T-helper 17 cell (primary cell): ENCODE results near the gene RTL1. TPM values are rescaled to one million over a fixed set of nuclear protein-coding genes. Genes with fewer than 3 reads are reported as not detected.
A peak's percentile ranks its signal among the peaks of the same experiment; 100 is the strongest.

Experiments
- ATAC-seq: fragments of 150-1000 bp; cut with Tn5 transposase; 2 replicates; pipeline ENCODE4 v1.10.0; 2021; ENCODE audit warnings: mild to moderate bottlenecking, moderate library complexity
- DNase-seq, 3 donors: peaks; one replicate each; pipeline versions ENCODE4 v3.0.0 to v3.0.0-alpha.2; 2020 to 2021
- H3K9me3 ChIP-seq: one replicate; pipeline ENCODE4 v1.7.0; 2013; ENCODE audit warnings: low read length, mild to moderate bottlenecking; ENCODE audit not compliant: control insufficient read depth, poor library complexity, severe bottlenecking
- H3K27ac Mint-ChIP-seq: one replicate; pipeline ENCODE4 v1.8.0; 2022; ENCODE audit warnings: mild to moderate bottlenecking, moderate library complexity, mixed read lengths
- H3K27me3 Mint-ChIP-seq: one replicate; pipeline ENCODE4 v1.8.0; 2022; ENCODE audit warnings: mixed read lengths
- H3K36me3 Mint-ChIP-seq: one replicate; pipeline ENCODE4 v1.8.0; 2022; ENCODE audit warnings: low read depth, mixed read lengths
- H3K4me1 Mint-ChIP-seq: one replicate; pipeline ENCODE4 v1.8.0; 2022; ENCODE audit warnings: mild to moderate bottlenecking, mixed read lengths
- H3K4me3 Mint-ChIP-seq: one replicate; pipeline ENCODE4 v1.8.0; 2022; ENCODE audit warnings: mild to moderate bottlenecking, moderate library complexity, mixed read lengths
- total RNA-seq, 4 donors: library from RNA in 2 of 4; stranded (reverse) in 2 of 4; gene quantifications; one replicate each; pipeline ENCODE4 v1.2.3 and lab custom pipeline; 2022 to 2026

The RTL1 gene
- total RNA-seq, 2 donors from 2014 or later, result not detected

DNA sequence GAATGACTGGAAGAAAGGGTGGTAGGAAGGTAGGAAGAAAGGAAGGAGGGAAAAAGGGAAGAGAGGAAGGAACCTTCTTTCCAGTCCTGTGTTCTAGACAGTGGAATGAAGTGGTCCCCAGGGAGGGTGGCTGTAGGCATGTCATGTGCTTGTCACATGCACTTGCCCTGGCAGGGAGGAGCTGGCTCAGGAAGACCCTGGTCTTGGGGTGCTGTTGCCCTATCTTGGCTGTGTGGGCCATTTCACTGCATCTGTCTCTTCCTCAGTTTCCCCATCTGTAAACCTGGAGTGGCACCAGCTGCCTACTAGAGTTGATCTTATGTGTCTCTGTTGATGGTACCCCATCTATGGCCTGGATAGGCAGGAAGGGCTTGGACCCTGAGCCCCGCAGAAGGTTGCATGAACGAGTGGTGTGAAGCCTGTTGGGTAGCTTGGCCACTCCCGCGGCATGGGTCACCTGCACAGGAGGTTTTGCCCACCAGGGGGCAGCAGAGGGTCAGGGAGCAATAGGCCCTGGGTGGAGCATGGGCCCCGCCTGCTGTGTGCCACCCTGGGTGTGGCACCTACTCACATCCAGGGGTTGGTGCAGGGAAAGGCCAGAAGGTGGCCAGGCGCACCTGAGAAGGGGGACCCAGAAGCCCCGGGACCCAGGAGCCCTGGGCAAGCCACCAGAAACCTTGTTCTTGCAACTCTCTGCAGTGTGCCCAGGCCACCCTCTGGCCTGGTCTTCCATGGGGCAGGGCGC lies 52.5 kb downstream of the RTL1 start:
- no peak overlapping the region for H3K27ac Mint-ChIP-seq
- H3K27me3 Mint-ChIP-seq, result peaks cover 7% of the 10 kb centered on the region
- ATAC-seq (peak; percentile 81), DNase-seq (peak; percentile 58 to 75 (median 67))
- H3K4me3 Mint-ChIP-seq, result no peak overlapping the region
- H3K4me1 Mint-ChIP-seq, result peaks cover 2% of the 10 kb centered on the region
- no peaks in the 10 kb centered on the region for H3K36me3 Mint-ChIP-seq
- H3K9me3 ChIP-seq, result no peaks in the 10 kb centered on the region

DNA sequence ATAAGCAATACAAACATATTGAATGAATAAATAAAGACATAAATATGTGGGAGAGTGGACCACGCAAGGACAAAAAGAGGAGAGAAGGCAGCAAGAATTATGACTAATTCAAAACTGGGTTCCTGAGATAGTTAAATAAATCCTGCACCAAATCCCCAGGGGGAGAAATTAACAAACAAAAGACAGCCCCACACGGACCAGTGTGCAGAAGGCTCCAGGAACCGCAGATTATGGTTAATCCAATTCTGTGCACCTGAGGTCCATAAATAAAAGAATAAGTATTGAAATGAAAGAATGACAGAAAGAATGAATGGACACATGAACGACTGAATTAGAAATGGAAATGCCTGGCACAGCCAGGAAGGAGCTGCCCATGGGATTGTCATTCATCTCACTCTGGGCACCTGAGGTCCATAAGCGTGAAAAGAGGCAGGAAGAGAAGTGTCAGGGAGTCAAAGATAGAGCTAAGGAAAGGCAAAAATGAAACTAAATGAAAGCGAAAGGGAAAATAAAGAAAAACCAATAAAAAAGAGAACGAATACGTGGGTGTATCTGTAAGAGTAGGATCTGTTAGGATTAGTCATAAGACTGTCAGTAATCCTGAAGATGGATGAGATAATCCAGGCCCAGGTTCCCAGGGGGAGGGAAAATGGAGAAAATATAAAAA lies 54.3 kb downstream of the RTL1 start:
- no peak overlapping the region for H3K27ac Mint-ChIP-seq
- DNase-seq (no peak), ATAC-seq (no peak)
- H3K27me3 Mint-ChIP-seq, result peaks cover 4% of the 10 kb centered on the region
- peaks cover 2% of the 10 kb centered on the region for H3K4me1 Mint-ChIP-seq
- H3K4me3 Mint-ChIP-seq, result no peak overlapping the region
- no peaks in the 10 kb centered on the region for H3K36me3 Mint-ChIP-seq
- no peaks in the 10 kb centered on the region for H3K9me3 ChIP-seq

DNA sequence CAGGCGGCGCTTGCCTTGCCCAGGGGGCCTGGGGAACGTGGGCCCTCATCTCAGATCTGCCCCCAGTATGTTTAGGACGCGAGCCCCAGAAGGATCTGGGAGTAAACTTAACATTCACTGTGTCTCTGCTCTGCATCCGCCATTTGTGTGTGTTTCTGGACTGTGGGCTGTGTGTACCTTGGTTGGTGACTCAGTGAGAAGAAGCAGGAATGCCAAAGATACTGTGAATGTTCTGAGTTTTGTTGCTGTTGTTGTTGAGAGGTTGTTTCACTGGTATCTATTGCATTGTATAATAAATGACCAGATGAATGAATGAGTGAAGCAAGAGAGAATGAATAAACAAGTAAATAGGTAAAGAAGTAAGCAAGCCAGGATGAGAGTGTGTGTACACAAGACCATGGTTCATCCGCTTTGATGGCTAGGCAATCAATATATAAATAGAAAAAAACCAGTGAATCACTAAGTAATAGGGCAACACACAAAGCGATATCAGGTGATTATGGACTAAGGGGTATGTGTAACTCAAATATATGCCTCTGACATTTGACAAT lies 57.1 kb downstream of the RTL1 start:
- H3K4me3 Mint-ChIP-seq, result no peak overlapping the region
- no peak overlapping the region for H3K27ac Mint-ChIP-seq
- no peaks in the 10 kb centered on the region for H3K36me3 Mint-ChIP-seq
- ATAC-seq, result no peak
- peaks cover 2% of the 10 kb centered on the region for H3K4me1 Mint-ChIP-seq
- H3K27me3 Mint-ChIP-seq, result peaks cover 11% of the 10 kb centered on the region
- no peaks in the 10 kb centered on the region for H3K9me3 ChIP-seq
- no peak for DNase-seq

- H3K4me3 Mint-ChIP-seq, result no peak overlapping the region
- DNase-seq (no peak), ATAC-seq (no peak)
- H3K27me3 Mint-ChIP-seq, result peaks cover 15% of the 10 kb centered on the region
- H3K4me1 Mint-ChIP-seq, result no peaks in the 10 kb centered on the region
- H3K36me3 Mint-ChIP-seq, result no peaks in the 10 kb centered on the region
- H3K27ac Mint-ChIP-seq, result no peak overlapping the region
- no peaks in the 10 kb centered on the region for H3K9me3 ChIP-seq
Measured at GRCh38 chr14:100845341-100845740, 58.2 kb downstream of the RTL1 start.

DNA sequence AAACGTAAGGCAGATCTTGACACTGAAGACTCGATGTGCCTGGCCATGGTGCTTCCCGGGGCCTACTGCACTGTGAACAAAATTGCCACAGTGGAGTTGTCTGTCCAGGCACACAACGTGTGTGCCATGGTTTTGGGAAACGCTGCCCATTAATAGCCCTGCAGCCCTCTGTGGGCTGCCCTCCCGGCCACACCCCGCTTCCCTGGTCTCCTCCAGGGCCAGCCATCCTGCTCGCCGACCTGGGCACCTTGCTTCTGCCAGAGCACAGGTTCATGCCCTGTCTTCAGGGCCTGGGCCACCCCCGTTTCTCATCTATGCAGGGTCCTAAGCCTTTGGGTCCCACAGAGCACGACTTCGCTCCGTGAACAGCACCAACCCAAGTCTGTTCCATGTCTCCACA lies 58.7 kb downstream of the RTL1 start:
- Mint-ChIP-seq H3K4me3 (no peak overlapping the region), H3K36me3 (no peaks in the 10 kb centered on the region), H3K4me1 (no peaks in the 10 kb centered on the region), H3K27me3 (peaks cover 15% of the 10 kb centered on the region), H3K27ac (no peak overlapping the region)
- DNase-seq (no peak), ATAC-seq (no peak)
- H3K9me3 ChIP-seq, result no peaks in the 10 kb centered on the region

- no peaks in the 10 kb centered on the region for H3K36me3 Mint-ChIP-seq
- no peaks in the 10 kb centered on the region for H3K9me3 ChIP-seq
- H3K27ac Mint-ChIP-seq, result no peak overlapping the region
- ATAC-seq, result no peak
- no peak for DNase-seq
- no peak overlapping the region for H3K4me3 Mint-ChIP-seq
- H3K4me1 Mint-ChIP-seq, result no peaks in the 10 kb centered on the region
- peaks cover 15% of the 10 kb centered on the region for H3K27me3 Mint-ChIP-seq
Measured at GRCh38 chr14:100844421-100844820, 59.1 kb downstream of the RTL1 start.

DNA sequence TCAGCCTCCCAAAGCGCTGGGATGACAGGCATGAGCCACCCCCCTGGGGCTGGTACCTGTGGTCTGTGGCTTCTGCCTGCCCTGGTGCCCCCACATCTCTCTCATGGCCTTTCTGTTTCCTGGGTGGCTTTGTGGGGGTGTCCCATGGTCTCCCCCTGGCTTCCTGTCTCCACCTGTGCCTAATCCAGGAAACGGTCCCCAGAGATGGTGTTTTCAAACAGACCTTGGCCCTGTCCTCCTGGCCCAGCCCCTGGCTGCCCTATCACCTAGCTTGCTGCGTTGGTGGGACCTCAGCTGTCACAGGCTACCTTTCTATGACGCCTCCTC lies 59.5 kb downstream of the RTL1 start:
- no peak overlapping the region for H3K4me3 Mint-ChIP-seq
- peaks cover 19% of the 10 kb centered on the region for H3K27me3 Mint-ChIP-seq
- no peak for DNase-seq
- H3K36me3 Mint-ChIP-seq, result no peaks in the 10 kb centered on the region
- no peaks in the 10 kb centered on the region for H3K4me1 Mint-ChIP-seq
- ATAC-seq, result no peak
- H3K9me3 ChIP-seq, result no peaks in the 10 kb centered on the region
- no peak overlapping the region for H3K27ac Mint-ChIP-seq

GRCh38 chr14:100842799-100843198 lies 60.7 kb downstream of the RTL1 start:
- Mint-ChIP-seq H3K4me3 (no peak overlapping the region), H3K36me3 (no peaks in the 10 kb centered on the region), H3K4me1 (no peaks in the 10 kb centered on the region), H3K27ac (no peak overlapping the region), H3K27me3 (peaks cover 31% of the 10 kb centered on the region)
- no peak for DNase-seq
- no peak for ATAC-seq
- H3K9me3 ChIP-seq, result no peaks in the 10 kb centered on the region

GRCh38 chr14:100841761-100842403 lies 61.6 kb downstream of the RTL1 start:
- ATAC-seq, result no peak
- no peaks in the 10 kb centered on the region for H3K9me3 ChIP-seq
- no peak overlapping the region for H3K4me3 Mint-ChIP-seq
- no peaks in the 10 kb centered on the region for H3K36me3 Mint-ChIP-seq
- no peak for DNase-seq
- H3K4me1 Mint-ChIP-seq, result no peaks in the 10 kb centered on the region
- H3K27ac Mint-ChIP-seq, result no peak overlapping the region
- peaks cover 39% of the 10 kb centered on the region for H3K27me3 Mint-ChIP-seq

GRCh38 chr14:100841066-100841760 lies 62.3 kb downstream of the RTL1 start:
- no peak for DNase-seq
- no peak for ATAC-seq

DNA sequence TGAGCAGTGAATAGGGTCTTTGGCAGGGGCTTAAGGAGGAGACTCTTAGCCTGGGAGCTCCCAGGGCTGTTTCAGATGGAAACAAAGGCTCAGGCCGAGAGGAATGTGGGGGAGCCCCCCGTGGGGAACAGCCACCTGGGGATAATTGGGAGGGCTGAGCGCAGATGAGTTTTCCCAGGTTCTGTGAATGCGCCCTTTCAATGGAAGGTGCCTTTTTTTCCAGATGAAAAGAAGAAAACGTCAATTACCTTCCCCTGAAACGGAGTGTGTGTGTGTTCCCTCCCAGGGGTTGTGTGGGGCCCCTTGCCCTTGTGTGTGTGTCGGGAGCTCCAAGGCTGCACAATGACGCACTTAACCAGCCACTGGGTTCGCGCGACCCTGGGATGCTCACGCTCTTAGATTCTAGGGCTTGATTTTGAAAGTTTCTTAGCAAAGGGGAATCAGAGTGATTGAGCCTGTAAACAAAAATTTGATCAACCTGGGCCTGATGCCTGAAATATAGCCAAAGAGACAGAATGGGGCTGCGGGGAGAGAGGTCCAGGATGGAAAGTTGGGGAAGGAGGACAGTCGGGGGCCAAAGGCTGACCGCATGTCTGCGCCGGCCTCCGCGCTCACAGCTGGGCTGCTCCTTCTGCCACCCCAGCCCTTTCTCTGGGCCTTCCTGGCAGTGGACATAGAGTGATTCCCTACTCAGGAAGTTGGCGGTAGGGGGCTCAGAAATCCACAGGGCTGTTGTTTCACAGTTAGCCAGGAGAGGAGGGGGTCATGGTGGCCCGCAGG lies 63.0 kb downstream of the RTL1 start:
- no peak for ATAC-seq
- Mint-ChIP-seq H3K36me3 (no peaks in the 10 kb centered on the region), H3K4me3 (no peak overlapping the region), H3K27ac (no peak overlapping the region), H3K27me3 (peaks cover 53% of the 10 kb centered on the region), H3K4me1 (no peaks in the 10 kb centered on the region)
- no peak for DNase-seq
- H3K9me3 ChIP-seq, result no peaks in the 10 kb centered on the region

More at GRCh38 chr14:100841066-100841760, 62.3 kb downstream of the RTL1 start:
- H3K27ac Mint-ChIP-seq, result no peak overlapping the region
- peaks cover 46% of the 10 kb centered on the region for H3K27me3 Mint-ChIP-seq
- H3K4me3 Mint-ChIP-seq, result no peak overlapping the region
- no peaks in the 10 kb centered on the region for H3K36me3 Mint-ChIP-seq
- H3K4me1 Mint-ChIP-seq, result no peaks in the 10 kb centered on the region
- H3K9me3 ChIP-seq, result no peaks in the 10 kb centered on the region

GRCh38 chr14:100839681-100840111 lies 63.8 kb downstream of the RTL1 start:
- DNase-seq (no peak), ATAC-seq (no peak)
- Mint-ChIP-seq H3K27me3 (peaks cover 58% of the 10 kb centered on the region), H3K36me3 (no peaks in the 10 kb centered on the region), H3K4me1 (no peaks in the 10 kb centered on the region), H3K4me3 (no peak overlapping the region), H3K27ac (no peak overlapping the region)
- H3K9me3 ChIP-seq, result no peaks in the 10 kb centered on the region

DNA sequence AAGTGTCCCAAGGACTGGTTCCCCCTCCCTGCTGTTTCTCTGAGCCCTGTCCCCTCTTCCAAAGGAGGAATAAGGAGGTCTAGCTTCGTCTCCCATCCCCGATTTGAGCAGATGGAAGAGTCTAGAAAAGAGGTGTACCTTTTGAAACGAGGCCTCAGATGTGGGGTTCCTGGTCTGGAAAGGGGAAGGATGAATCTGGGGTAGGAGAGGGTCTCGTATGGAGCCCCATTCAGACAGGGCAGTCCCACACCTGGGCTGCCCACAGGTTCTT lies 64.3 kb downstream of the RTL1 start:
- Mint-ChIP-seq H3K36me3 (no peaks in the 10 kb centered on the region), H3K4me1 (no peaks in the 10 kb centered on the region), H3K27ac (no peak overlapping the region), H3K27me3 (peaks cover 62% of the 10 kb centered on the region), H3K4me3 (no peak overlapping the region)
- no peaks in the 10 kb centered on the region for H3K9me3 ChIP-seq
- ATAC-seq, result no peak
- DNase-seq, result no peak
